GM12872 (cell line): ENCODE data around the gene PDGFRB.

Experiments used
- TF ChIP-seq, protein P1 (sequence below): IDR thresholded peaks from 3 replicates; pipeline ENCODE4 v1.5.1; 2011; ENCODE audit warnings: low read depth, mild to moderate bottlenecking, low read length, moderate library complexity; ENCODE audit not compliant: insufficient read depth

The PDGFRB gene

DNA sequence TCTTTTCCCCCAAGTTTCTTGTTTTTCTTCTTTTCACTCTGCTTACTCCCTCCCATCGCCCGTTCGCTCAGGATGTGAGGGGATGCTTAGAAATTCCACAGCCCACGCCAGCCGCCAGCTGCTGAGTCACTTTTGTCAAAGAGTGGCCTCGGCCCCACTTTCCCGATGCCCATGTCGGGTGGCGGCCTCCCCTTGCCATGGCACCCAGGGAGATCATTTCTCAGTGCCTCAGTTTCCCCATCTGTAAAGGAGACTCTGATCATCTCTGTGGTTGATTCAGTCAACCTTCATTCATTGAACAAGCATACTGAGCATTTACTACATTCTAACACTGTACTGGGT, 353 bp upstream of the PDGFRB start:
- TF ChIP-seq, protein P1, sequence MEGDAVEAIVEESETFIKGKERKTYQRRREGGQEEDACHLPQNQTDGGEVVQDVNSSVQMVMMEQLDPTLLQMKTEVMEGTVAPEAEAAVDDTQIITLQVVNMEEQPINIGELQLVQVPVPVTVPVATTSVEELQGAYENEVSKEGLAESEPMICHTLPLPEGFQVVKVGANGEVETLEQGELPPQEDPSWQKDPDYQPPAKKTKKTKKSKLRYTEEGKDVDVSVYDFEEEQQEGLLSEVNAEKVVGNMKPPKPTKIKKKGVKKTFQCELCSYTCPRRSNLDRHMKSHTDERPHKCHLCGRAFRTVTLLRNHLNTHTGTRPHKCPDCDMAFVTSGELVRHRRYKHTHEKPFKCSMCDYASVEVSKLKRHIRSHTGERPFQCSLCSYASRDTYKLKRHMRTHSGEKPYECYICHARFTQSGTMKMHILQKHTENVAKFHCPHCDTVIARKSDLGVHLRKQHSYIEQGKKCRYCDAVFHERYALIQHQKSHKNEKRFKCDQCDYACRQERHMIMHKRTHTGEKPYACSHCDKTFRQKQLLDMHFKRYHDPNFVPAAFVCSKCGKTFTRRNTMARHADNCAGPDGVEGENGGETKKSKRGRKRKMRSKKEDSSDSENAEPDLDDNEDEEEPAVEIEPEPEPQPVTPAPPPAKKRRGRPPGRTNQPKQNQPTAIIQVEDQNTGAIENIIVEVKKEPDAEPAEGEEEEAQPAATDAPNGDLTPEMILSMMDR: no peak

DNA sequence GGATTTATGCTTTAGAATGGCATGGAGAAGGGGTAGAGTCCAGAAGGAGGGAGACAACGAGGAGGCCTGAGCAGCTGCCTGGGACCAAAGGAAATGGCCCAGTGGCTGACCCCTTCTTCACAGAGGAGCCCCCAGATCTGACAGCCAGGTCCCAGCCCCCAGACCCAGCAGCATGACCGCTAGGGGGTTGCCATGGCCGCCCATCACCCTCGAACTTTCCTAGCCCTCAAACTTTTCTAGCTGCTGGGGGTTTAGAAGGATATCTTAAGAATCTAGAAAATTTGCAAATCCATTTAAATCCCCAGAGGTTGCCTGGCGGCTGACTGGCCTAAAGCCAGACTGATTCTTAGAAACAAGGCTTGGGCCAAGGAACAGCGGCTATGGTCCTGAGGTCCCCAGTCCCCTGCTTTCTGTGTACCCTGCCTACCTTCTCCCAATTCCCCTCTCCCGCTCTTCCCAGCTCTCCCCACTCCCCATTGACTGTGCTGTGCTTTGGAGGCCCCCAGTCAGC, 972 bp downstream of the PDGFRB start:
- TF ChIP-seq, protein P1: no peak; the same call in 2 of the 3 replicates

DNA sequence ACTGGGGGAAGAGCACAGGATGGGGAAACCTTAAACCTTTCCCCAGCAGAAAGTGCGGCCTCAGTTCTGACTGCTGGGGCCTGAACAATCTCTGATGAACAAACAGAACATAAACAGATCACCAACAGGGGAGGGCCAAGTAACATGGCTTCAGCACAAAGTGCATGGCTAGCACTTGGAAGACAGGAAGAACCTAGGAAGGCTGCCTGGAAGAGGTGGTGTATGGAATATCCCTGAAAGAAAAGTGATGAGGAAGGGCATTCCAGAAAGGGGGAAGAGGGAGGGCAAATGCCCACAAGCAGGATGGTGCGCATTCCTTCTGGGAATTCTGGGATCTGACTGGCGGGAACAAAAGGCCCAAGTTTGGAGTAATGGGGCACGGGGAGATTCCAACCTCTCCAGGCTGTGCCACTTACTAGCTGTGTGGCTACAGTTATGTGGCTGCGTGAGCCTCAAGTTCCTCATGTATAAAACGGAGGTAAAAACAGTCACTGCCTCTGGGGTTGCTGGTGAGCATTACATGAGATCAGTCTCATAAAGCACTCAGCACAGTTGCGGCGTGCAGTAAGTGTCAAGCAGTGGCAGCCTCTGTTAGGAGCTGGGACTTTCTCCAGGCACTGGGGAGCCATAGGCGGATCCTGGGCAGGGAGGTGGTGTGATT, 1.6 kb downstream of the PDGFRB start:
- TF ChIP-seq, protein P1: peak; percentile 19; the same call in 1 of the 3 replicates

DNA sequence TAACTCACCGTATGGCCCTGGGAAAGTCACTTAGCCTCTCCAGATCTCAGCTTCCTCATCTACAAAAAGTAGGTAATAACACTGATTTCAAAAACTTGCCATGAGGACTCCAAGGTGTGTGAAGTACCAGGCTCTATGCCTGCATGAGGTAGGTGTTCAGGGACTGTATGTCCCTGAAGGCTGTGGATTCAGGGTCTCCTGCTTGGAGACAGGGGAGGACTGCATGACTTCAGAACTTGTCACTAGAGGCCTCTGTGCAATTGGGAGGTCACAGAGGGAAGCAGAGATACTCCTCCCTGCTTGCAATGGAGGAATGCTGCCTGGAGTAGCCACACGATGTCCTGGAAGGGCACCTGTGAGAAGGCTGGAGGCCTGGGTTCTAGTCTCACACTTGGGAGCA, 2.2 kb downstream of the PDGFRB start:
- TF ChIP-seq, protein P1: no peak

DNA sequence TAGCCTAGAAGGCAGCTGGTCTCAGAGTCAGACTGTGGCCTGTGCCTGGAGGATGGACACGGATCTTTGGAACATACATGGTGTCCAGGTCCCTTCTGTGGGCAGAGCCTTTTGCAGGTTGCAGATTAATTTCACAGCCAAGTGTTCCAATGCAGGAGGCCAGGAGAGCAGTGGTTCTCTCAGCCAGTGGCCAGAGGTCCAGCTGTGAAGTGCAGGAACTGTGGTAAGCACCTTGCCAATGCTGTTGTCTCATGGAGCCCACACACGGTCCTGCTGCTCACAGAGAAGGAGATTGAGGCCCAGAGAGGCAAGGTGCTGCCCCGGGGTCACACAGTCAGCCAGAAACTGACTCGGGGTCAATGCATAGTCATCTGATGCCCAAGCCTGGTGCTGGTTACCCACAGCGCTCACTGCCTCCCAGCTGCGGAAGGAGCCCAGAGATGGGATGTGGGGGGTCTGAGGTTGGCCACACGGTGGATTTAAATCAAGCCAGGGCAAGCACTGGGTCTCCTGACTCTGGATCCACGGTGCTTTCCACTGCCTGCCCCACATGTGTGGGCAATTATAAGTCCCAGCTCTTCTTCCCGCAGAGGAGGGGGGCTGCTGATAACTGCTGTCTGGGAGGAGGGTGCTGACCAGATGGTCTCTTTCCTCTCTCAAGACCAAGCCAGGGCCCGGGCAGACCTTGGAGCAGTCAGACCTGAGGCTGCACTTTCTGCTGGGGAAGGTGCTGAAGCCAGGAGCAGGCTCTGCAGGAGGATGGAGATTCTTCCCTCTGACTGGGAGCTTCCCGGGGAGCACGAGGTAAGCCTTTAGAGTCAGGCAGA, 2.8 kb downstream of the PDGFRB start:
- TF ChIP-seq, protein P1: no peak

DNA sequence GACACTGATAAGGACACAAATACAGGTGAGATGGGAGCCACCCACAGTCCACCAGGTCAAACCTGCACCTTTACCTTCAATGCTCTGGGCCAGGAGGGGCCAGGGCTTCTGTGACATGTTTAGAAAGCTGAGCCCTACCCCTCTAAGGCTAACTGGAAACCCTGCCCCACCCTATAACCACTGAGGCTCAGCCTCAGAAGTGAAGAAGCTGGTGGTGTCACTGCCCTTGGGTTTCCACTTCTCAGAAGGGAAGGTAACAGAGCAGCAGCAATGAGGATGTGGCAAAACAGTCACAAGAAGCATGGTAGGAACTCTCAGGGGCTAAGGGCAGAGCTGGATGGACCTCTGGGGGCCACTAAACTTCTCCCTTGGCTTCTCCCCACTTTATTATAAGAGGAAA, 6.0 kb downstream of the PDGFRB start:
- TF ChIP-seq, protein P1: no peak

DNA sequence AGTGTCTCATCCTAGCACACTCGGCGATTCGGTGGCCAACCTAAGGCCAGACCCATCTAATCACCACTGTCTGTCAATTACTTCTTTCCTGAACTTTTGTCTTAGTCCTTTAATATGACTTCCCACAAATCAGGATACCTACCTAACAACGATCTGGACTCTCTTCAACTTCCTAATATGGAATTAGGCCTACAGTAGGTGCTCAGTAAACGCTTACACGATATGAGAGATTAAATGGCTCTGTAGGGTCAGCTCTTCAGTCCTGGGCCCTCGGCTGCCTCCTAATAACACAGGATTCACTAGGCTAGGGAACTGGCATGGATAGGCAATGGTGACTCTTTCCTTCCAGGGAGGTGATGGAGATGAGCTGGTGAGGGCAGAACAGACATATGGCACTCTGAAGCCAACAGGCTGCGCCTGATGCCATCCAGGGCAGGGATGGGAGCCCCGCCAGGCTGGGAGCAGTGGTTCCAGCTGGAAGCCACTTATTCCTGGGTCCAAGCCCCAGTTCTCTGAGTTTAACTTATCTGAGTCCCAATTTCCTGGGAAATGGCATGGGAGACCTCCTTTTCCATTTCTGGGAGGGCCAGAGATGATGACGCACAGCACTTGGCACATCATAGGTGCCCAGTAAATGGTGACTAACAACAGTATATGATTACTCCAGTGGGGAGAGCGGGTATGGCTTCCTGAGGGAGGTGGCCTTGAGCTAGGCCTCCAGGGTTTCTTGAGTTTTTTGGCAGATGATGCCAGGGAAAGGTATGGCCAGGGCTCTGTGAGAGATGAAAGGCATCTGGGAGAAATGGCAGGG, 7.3 kb downstream of the PDGFRB start:
- TF ChIP-seq, protein P1: no peak
